ENCODE data around the gene PRMT5.

DNA sequence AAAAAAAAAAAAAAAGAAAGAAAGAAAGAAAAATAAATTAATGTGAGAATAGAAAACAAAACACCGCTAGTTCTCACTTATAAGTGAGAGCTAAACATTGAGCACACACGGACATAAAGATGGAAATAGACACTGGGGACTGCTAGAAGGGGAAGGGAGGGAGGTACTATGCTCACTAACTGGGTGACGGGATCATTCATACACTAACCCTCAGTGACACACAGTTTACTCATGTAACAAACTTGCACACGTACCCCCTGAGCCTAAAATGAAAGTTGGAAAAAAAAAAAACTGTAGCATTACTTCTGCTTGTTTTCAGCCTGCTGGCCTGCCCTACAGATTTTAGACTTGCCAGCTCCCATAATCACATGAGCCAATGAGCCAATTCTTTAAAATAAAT lies 10.5 kb upstream of the PRMT5 start:
- TF ChIP-seq POLR2A (IDR thresholded peaks at IDR 0.05; ENCODE audit: low read depth, low read length) (no peak), EZH2 (IDR thresholded peaks at IDR 0.05; ENCODE audit: borderline replicate concordance, low read depth, low read length, severe bottlenecking) (no peak), FOS (IDR thresholded peaks at IDR 0.05; ENCODE audit: borderline replicate concordance, insufficient read depth, low read length) (no peak), MYC (IDR thresholded peaks at IDR 0.05; ENCODE audit: low read depth, low read length) (no peak)
- TF ChIP-seq, protein P1, sequence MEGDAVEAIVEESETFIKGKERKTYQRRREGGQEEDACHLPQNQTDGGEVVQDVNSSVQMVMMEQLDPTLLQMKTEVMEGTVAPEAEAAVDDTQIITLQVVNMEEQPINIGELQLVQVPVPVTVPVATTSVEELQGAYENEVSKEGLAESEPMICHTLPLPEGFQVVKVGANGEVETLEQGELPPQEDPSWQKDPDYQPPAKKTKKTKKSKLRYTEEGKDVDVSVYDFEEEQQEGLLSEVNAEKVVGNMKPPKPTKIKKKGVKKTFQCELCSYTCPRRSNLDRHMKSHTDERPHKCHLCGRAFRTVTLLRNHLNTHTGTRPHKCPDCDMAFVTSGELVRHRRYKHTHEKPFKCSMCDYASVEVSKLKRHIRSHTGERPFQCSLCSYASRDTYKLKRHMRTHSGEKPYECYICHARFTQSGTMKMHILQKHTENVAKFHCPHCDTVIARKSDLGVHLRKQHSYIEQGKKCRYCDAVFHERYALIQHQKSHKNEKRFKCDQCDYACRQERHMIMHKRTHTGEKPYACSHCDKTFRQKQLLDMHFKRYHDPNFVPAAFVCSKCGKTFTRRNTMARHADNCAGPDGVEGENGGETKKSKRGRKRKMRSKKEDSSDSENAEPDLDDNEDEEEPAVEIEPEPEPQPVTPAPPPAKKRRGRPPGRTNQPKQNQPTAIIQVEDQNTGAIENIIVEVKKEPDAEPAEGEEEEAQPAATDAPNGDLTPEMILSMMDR (IDR thresholded peaks at IDR 0.05; ENCODE audit: extremely low read depth in 1 of 2, insufficient read depth in 1 of 2, low read depth in 1 of 2, low read length in 2 of 2), result no peak

Measured in endothelial cell of umbilical vein (primary cell).